Adrenal gland (tissue), 12 donors: ENCODE results near the gene SH2D2A. TPM values are rescaled to one million over a fixed set of nuclear protein-coding genes. Genes with fewer than 3 reads are reported as not detected.

ENCODE experiments used
- DNase-seq, 7 donors: peaks; one replicate each; pipeline ENCODE4 v3.0.0-alpha.2; 2019 to 2020
- H3K27ac ChIP-seq, 5 donors: fragments of 200-600 bp; sonication (generic) in 4 of 5; 1 replicate in 3 of 5; 2 replicates in 2 of 5; pipeline versions ENCODE4 v1.5.1 to v1.8.0; 2016 to 2020; ENCODE audit warnings: mild to moderate bottlenecking in 1 of 5
- H3K27me3 ChIP-seq: fragments of 200-600 bp; 2 replicates; pipeline ENCODE4 v1.8.0; 2021
- H3K36me3 ChIP-seq, 2 donors: fragments of 200-600 bp; replicated peaks in 1 of 2; 1 replicate in 1 of 2; 2 replicates in 1 of 2; pipeline versions ENCODE4 v1.5.1 to v1.8.0; 2018 to 2022
- H3K4me1 ChIP-seq, 2 donors: fragments of 200-600 bp; replicated peaks in 1 of 2; 1 replicate in 1 of 2; 2 replicates in 1 of 2; pipeline versions ENCODE4 v1.5.1 to v1.8.0; 2018 to 2021
- H3K4me3 ChIP-seq, 4 donors: fragments of 200-600 bp; sonication (generic) in 3 of 4; one replicate each; pipeline ENCODE4 v1.5.1; 2016 to 2018
- H3K9me3 ChIP-seq, 3 donors: fragments of 200-600 bp; sonication (generic) in 1 of 3; replicated peaks in 1 of 3; 1 replicate in 2 of 3; 2 replicates in 1 of 3; pipeline versions ENCODE4 v1.5.1 to v1.8.0; 2016 to 2021
- CTCF ChIP-seq, 6 experiments: fragments of 450-650 bp in 4 of 6; fragments of 200-600 bp in 2 of 6; sonication (generic) in 1 of 6; IDR thresholded peaks; 1 replicate in 5 of 6; 2 replicates in 1 of 6; pipeline versions ENCODE4 v1.5.1 to v1.8.0; 2016 to 2021; ENCODE audit warnings: antibody characterized with exemption in 6 of 6, mild to moderate bottlenecking in 2 of 6, moderate library complexity in 1 of 6
- POLR2A ChIP-seq, 2 donors: fragments of 450-650 bp; IDR thresholded peaks; one replicate each; pipeline ENCODE4 v1.6.1; 2017; ENCODE audit warnings: antibody characterized with exemption in 2 of 2, mild to moderate bottlenecking in 2 of 2, moderate library complexity in 1 of 2
- WGBS, 4 donors: extraction: QIAGEN DNeasy Blood & Tissue Kit in 2 of 4; methylation state at CpG; one replicate each; pipeline versions ENCODE4 v1.1.5 to v1.1.7; 2013 to 2017; 5-methylcytosine and 5-hydroxymethylcytosine counted together
- intact Hi-C, 2 donors: fragments of 100-400 bp; cut with DNase I; formaldehyde crosslinking; loops; one replicate each; pipeline versions ENCODE4 v1.14.1 to v1.15.0; 2022 to 2023
- polyA plus RNA-seq, 3 donors: library from polyadenylated mRNA; stranded (reverse); fragments of 200-250 nt in 2 of 3; fragments of 350-450 nt in 1 of 3; fragmentation: Illumina TruSeq in 1 of 3; extraction: RNeasy Lipid Tissue Mini Kit (QIAGEN cat#74804) in 1 of 3; gene quantifications; one replicate each; pipeline ENCODE4 v1.2.3, GENCODE V29; 2013 to 2014
- total RNA-seq, 9 donors: library from RNA; depleted of rRNA in 4 of 9; stranded (reverse); fragments of >200 nt in 4 of 9; fragments of 120-200 nt in 1 of 9; fragmentation: NEBNext Ultra II Directional in 1 of 9; extraction: Animal tissue kit (Norgen Biotek cat#: 25700) in 1 of 9; gene quantifications; one replicate each; pipeline versions ENCODE4 v1.1.0 to v1.2.4, GENCODE V29; 2013 to 2023
- donor health status: healthy with polysubstance abuse.
- donor health status: Bipolar disorder and iron deficiency.
- donor health status: DM: yes; HTN: yes; CAD: no.
- donor health status: DM: no; HTN: no; CAD: no.
- donor health status: DM: no; HTN: no; CAD: no.
- donor health status: DM: yes; HTN: yes; CAD: no.

Gene SH2D2A
- total and polyA plus RNA-seq, 12 donors: 0.11 to 4.8 (median 2.1) TPM; not detected in 1

- peak overlapping the region in 1 of 5 donors; percentile 10 for H3K27ac ChIP-seq
- H3K36me3 ChIP-seq: no peaks in the 10 kb centered on the region
- H3K27me3 ChIP-seq: peaks cover 34% of the 10 kb centered on the region
- peak in 6 of 7 donors; percentile 30 to 63 (median 36) for DNase-seq
- TF ChIP-seq CTCF (IDR thresholded peaks at IDR 0.05): peak; percentile 58 to 83 (median 74)
- TF ChIP-seq POLR2A (IDR thresholded peaks at IDR 0.05): no peak
- H3K4me3 ChIP-seq: peak overlapping the region in 1 of 4 donors; percentile 5
- intact Hi-C loops: loop anchor here (10.0 kb wide), 2 partner anchors 135 to 165 kb away; partner anchors contain the start of genes ISG20L2 (in 1 of the 2) and METTL25B (in 1 of the 2)
- 1 to 4% (median 2%) methylated on average over 20 to 35 of the region's 35 CpGs for WGBS, 4 donors
- peaks cover 14 to 28% of the 10 kb centered on the region in 2 donors for H3K4me1 ChIP-seq
- no peaks in the 10 kb centered on the region for H3K9me3 ChIP-seq
Measured at GRCh38 chr1:156860113-156860627, 43.5 kb upstream of the SH2D2A start.

- 1 to 4% (median 2%) methylated on average over 19 to 33 of the region's 33 CpGs for WGBS, 4 donors
- Histone ChIP-seq H3K27me3 (peaks cover 34% of the 10 kb centered on the region), H3K36me3 (no peaks in the 10 kb centered on the region), H3K4me1 (peaks cover 14 to 28% of the 10 kb centered on the region in 2 donors), H3K4me3 (peak overlapping the region in 1 of 4 donors; percentile 5), H3K27ac (peak overlapping the region in 1 of 5 donors; percentile 8), H3K9me3 (no peaks in the 10 kb centered on the region)
- intact Hi-C loops: loop anchor here (10.0 kb wide), 2 partner anchors 135 to 165 kb away; partner anchors contain the start of genes ISG20L2 (in 1 of the 2) and METTL25B (in 1 of the 2)
- DNase-seq: peak in 1 of 7 donors; percentile 58
- TF ChIP-seq CTCF (IDR thresholded peaks at IDR 0.05) (no peak), POLR2A (IDR thresholded peaks at IDR 0.05) (no peak)
Measured at GRCh38 chr1:156859523-156860112, 43.0 kb upstream of the SH2D2A start.

GRCh38 chr1:156858959-156859522 lies 42.4 kb upstream of the SH2D2A start, which contains the start of gene INSRR:
TSS of gene INSRR (minus strand) at chr1:156859117. CDS start at chr1:156858621, 496 bp downstream.
- Histone ChIP-seq H3K4me1 (peaks cover 14 to 28% of the 10 kb centered on the region in 2 donors), H3K27me3 (peaks cover 34% of the 10 kb centered on the region), H3K36me3 (no peaks in the 10 kb centered on the region), H3K4me3 (peak within 1 kb of the TSS in 1 of 4 donors; percentile 5), H3K9me3 (no peaks in the 10 kb centered on the region), H3K27ac (peak within 1 kb of the TSS in 1 of 5 donors; percentile 21)
- 4 to 11% (median 7%) methylated on average over 17 to 39 of the region's 39 CpGs for WGBS, 4 donors
- no peak for DNase-seq
- intact Hi-C loops: no loop called here
- no peak for TF ChIP-seq POLR2A (IDR thresholded peaks at IDR 0.05)
- no peak for TF ChIP-seq CTCF (IDR thresholded peaks at IDR 0.05)

GRCh38 chr1:156858555-156858956 lies 41.9 kb upstream of the SH2D2A start:
- Histone ChIP-seq H3K4me1 (peaks cover 14 to 28% of the 10 kb centered on the region in 2 donors), H3K4me3 (no peak overlapping the region), H3K27me3 (peaks cover 34% of the 10 kb centered on the region), H3K9me3 (no peaks in the 10 kb centered on the region), H3K36me3 (no peaks in the 10 kb centered on the region), H3K27ac (peak overlapping the region in 1 of 5 donors; percentile 21)
- peak in 6 of 7 donors; percentile 27 to 69 (median 41) for DNase-seq
- 7 to 17% (median 12%) methylated on average over 5 of the region's 5 CpGs for WGBS, 4 donors
- TF ChIP-seq CTCF (IDR thresholded peaks at IDR 0.05): no peak
- TF ChIP-seq POLR2A (IDR thresholded peaks at IDR 0.05): no peak
- intact Hi-C loops: no loop called here
